T-helper 9 cell (primary cell): ENCODE measurements around the gene WDR4.
"Not testable (repeated sequence)": the region's sequence is repeated elsewhere in the genome, so short reads cannot be mapped to it uniquely, and the experiment has no call there.

ENCODE experiments used
- DNase-seq: peaks from one replicate; pipeline ENCODE4 v3.0.0-alpha.2; 2020

WDR4 gene

GRCh38 chr21:42851812-42852665 lies 27.3 kb downstream of the WDR4 start:
- DNase-seq, result no peak

GRCh38 chr21:42850866-42851391 lies 28.4 kb downstream of the WDR4 start:
- DNase-seq, result no peak

- DNase-seq, result no peak
Observed at GRCh38 chr21:42850463-42850862, 28.9 kb downstream of the WDR4 start.

- no peak for DNase-seq
Observed at GRCh38 chr21:42849759-42850412, 29.5 kb downstream of the WDR4 start.

GRCh38 chr21:42848932-42849758 lies 30.2 kb downstream of the WDR4 start:
- DNase-seq, result no peak

GRCh38 chr21:42848144-42848931 lies 31.0 kb downstream of the WDR4 start:
- DNase-seq, result not testable (repeated sequence)

- DNase-seq, result no peak
Observed at GRCh38 chr21:42847726-42848125, 31.6 kb downstream of the WDR4 start.

GRCh38 chr21:42847051-42847707 lies 32.2 kb downstream of the WDR4 start:
- no peak for DNase-seq

GRCh38 chr21:42846221-42846620 lies 33.1 kb downstream of the WDR4 start:
- no peak for DNase-seq

GRCh38 chr21:42845296-42845965 lies 33.9 kb downstream of the WDR4 start:
- no peak for DNase-seq

- no peak for DNase-seq
Observed at GRCh38 chr21:42844411-42845113, 34.8 kb downstream of the WDR4 start.

- DNase-seq, result no peak
Observed at GRCh38 chr21:42843056-42843455, 36.3 kb downstream of the WDR4 start.

- DNase-seq, result not testable (repeated sequence)
Observed at GRCh38 chr21:42841916-42842655, 37.3 kb downstream of the WDR4 start.

GRCh38 chr21:42841156-42841915 lies 38.0 kb downstream of the WDR4 start:
- no peak for DNase-seq

GRCh38 chr21:42840411-42841155 lies 38.8 kb downstream of the WDR4 start:
- DNase-seq, result no peak

- no peak for DNase-seq
Observed at GRCh38 chr21:42839271-42840231, 39.8 kb downstream of the WDR4 start.

GRCh38 chr21:42838212-42838690 lies 41.1 kb downstream of the WDR4 start:
- not testable (repeated sequence) for DNase-seq
